Stimulated activated CD4-positive, alpha-beta T cell treated with anti-CD3 and anti-CD28 coated beads, Interleukin-4, amount 100 ng/mL, for 48 hours (primary cell): ENCODE data around the gene ZMIZ1.

Experiments
- DNase-seq, 2 donors: peaks; one replicate each; pipeline ENCODE4 v3.0.0-alpha.2; 2020; ENCODE audit warnings: low read depth in 2 of 2

The ZMIZ1 gene

GRCh38 chr10:79170226-79170752 lies 101.5 kb downstream of the ZMIZ1 start:
- no peak for DNase-seq

- DNase-seq, result no peak
Measured at GRCh38 chr10:79170993-79171392, 102.2 kb downstream of the ZMIZ1 start.

- DNase-seq, result no peak
Measured at GRCh38 chr10:79171504-79171903, 102.7 kb downstream of the ZMIZ1 start.

- no peak for DNase-seq
Measured at GRCh38 chr10:79172881-79173280, 104.1 kb downstream of the ZMIZ1 start.

- DNase-seq, result no peak
Measured at GRCh38 chr10:79173582-79174262, 105.0 kb downstream of the ZMIZ1 start.

GRCh38 chr10:79176052-79176501 lies 107.3 kb downstream of the ZMIZ1 start:
- DNase-seq, result no peak

GRCh38 chr10:79176949-79177602 lies 108.3 kb downstream of the ZMIZ1 start:
- no peak for DNase-seq

GRCh38 chr10:79178070-79178576 lies 109.4 kb downstream of the ZMIZ1 start:
- DNase-seq, result no peak

GRCh38 chr10:79178614-79179163 lies 109.9 kb downstream of the ZMIZ1 start:
- DNase-seq, result no peak

- no peak for DNase-seq
Measured at GRCh38 chr10:79179164-79179956, 110.6 kb downstream of the ZMIZ1 start.

GRCh38 chr10:79179957-79180309 lies 111.2 kb downstream of the ZMIZ1 start:
- DNase-seq, result no peak

- no peak for DNase-seq
Measured at GRCh38 chr10:79180414-79181221, 111.9 kb downstream of the ZMIZ1 start.

GRCh38 chr10:79181227-79181626 lies 112.5 kb downstream of the ZMIZ1 start:
- DNase-seq, result no peak

- no peak for DNase-seq
Measured at GRCh38 chr10:79181698-79182521, 113.1 kb downstream of the ZMIZ1 start.

- DNase-seq, result no peak
Measured at GRCh38 chr10:79182781-79183467, 114.2 kb downstream of the ZMIZ1 start.

GRCh38 chr10:79183468-79183865 lies 114.7 kb downstream of the ZMIZ1 start:
- no peak for DNase-seq

- no peak for DNase-seq
Measured at GRCh38 chr10:79184145-79184625, 115.4 kb downstream of the ZMIZ1 start.

- no peak for DNase-seq
Measured at GRCh38 chr10:79184657-79185056, 115.9 kb downstream of the ZMIZ1 start.

GRCh38 chr10:79185067-79185774 lies 116.5 kb downstream of the ZMIZ1 start:
- DNase-seq, result no peak
